COLO829 (cell line): ENCODE data around the gene ZNF879.

ENCODE experiments used
- DNase-seq: peaks from one replicate; pipeline ENCODE4 v3.0.0; 2012; ENCODE audit warnings: low spot score

ZNF879 gene

DNA sequence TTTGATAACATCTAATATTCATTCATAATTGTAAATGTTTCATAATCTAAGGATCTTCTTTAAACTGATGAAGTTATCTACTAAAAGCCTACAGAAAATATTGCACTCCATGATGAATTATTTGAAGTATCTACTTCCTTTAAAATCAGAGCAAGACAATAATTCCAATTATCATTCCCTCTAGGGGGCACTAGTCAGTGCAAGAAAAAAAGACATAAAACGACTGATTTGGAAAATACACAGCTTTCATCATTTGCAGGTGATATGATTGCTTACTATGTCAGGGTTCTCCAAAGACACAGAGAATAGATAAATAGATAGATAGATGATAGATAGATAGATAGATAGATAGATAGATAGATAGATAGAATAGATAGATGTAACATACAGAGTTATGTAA is 14.9 kb upstream of the ZNF879 start:
- no peak for DNase-seq

GRCh38 chr5:179033004-179033580 is 9.5 kb downstream of the ZNF879 start:
- DNase-seq, result no peak

- no peak for DNase-seq
These were observed 21.2 kb downstream of the ZNF879 start for GRCh38 chr5:179044765-179045164.

DNA sequence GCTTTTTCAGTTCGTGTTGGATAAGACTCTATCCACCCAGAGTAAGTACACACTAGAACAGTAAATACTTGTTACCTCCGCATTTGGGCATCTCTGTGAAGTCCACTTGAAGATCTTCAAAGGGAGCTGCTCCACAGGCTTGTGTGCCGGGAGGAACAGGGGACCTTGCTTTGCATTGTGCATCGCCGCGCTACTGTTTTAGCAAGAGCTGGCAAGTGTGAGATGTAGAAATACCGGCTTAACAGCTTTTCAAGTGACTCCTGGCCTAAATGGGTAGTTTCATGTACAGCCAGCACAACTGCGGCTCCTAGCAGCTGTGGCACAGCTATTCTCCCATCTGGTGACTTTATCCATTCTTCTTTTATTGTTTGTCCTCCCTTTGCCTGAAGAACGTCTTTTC is 28.2 kb downstream of the ZNF879 start:
- DNase-seq, result no peak

DNA sequence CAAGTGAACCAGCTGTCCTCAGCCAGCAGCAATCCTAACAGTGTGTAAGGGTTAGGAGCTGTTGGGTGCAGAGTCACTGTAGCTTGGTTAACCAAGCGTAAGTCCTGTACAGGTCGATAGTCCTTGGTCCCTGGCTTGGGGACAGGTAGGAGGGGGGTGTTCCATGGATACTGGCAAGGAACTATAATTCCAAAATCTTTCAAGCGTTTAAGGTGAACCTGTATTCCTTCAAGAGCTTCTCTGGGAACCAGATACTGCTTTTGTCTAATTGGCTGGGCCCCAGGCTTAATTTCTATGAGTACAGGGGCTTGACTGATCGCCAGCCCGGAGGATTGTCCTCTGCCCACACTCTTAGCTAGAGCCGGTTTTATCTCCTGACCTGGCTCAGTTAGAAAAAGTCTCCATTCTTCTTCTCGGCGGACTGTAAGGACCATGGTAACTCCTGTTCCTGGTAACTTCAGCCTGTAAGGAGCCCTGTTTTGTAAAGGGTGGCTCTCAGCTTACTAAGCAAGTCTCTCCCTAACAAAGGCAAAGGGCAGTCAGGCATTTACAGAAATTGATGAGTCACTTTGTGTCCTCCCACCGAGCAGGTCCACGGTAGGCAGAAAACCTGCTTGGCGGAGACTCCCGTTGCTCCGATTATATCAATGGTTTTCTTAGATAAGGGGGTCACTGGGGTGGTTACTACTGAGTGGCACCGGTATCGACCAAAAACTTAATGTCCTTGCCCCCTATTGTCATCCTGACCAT is 30.6 kb downstream of the ZNF879 start:
- DNase-seq, result no peak

GRCh38 chr5:179054876-179055275 is 31.3 kb downstream of the ZNF879 start:
- DNase-seq, result no peak

- no peak for DNase-seq
These were observed 31.8 kb downstream of the ZNF879 start for GRCh38 chr5:179055436-179055835.

DNA sequence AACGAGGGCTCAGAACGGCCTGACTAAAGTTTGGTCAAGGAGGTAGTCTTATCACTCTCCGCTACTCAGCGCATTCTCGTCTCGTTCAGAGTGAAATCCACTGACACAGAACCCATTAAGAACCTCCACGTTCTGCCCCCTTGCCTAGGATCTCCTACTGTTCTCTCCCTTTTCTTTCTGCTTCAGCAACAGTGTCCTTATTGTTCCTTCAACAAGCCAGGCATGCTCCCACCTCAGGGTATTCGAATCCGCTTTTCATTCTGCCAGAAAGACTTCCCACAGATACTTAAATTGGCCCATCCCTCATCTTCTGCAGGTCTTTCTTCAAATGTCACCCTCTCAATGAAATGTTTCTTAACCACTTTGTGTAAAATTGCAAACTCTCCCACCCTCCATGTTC is 32.2 kb downstream of the ZNF879 start:
- DNase-seq, result no peak

DNA sequence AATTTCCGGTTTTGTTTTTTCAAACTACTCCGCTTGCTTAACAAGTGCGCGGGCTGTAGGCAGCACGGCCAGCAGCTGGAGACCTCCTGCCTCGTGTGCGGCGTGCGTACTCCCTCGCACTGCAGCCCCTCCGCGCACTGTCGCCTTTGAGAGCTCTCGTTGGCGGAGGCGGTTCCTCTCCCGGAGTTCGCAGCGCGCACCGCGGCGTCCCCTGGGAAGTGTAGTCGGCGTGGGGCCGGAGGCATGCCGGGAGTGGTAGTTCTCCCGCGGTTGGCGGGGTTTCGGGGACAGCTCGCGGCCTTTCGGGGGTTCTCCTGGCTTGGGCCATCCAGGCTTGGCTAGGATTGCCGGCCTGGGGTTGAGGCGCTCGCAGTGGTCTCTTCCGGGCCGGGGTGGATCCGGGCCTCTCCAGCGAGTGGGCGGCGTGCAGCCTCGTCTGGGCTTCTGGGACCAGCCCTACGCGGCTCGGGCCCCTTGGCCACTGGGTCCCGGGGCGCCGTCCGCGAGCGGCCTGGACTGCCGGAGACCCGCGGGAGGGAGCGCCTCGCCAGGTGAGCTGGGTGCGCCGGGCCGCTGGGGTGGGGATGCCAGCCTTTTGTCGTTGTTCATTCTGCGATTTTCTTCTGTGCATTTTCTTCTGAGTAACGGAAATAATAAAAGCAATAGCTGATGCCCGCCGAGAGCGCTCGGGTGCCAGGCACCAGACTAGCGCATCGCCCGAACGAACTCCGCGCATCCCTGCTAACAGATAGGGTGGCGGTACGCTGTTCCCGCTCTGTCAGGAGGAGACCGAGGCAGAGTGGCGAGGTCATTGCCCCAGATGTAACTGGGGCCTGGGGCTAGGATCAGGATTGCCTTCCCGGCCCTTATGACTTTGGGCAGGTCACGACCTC is 36.8 kb downstream of the ZNF879 start, which contains the start of gene ZNF354C:
TSS of gene ZNF354C (plus strand) at position 258 of the 893 bp plus-strand sequence. CDS start 1,696 bp downstream, outside the sequence.
- DNase-seq, result peak; percentile 53

DNA sequence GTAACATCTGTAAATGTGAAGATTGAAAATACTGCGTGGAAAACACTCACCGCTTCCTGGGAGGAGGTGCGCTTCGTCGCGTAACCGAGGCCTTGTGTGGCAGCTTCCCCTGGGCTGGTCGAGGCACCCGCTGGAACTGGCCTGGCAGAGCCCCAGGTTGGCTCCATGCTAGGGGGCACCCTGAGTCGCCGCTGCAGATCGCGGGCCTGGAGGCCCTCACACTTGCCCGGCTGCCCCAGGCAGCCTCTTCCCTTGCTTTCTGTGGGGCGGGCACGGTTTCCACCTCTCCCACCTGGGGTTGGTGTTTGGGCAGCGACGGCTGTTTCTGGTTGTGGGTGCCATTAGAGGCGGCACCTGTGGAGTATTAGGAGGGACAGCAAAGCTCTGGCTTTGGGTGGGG is 37.4 kb downstream of the ZNF879 start:
- no peak for DNase-seq

- DNase-seq, result no peak
These were observed 42.1 kb downstream of the ZNF879 start for GRCh38 chr5:179065703-179066102.

- no peak for DNase-seq
These were observed 55.8 kb downstream of the ZNF879 start for GRCh38 chr5:179079165-179079987.

GRCh38 chr5:179080724-179081123 is 57.1 kb downstream of the ZNF879 start:
- no peak for DNase-seq
